ENCODE measurements around the gene KDM3B.

KDM3B gene

DNA sequence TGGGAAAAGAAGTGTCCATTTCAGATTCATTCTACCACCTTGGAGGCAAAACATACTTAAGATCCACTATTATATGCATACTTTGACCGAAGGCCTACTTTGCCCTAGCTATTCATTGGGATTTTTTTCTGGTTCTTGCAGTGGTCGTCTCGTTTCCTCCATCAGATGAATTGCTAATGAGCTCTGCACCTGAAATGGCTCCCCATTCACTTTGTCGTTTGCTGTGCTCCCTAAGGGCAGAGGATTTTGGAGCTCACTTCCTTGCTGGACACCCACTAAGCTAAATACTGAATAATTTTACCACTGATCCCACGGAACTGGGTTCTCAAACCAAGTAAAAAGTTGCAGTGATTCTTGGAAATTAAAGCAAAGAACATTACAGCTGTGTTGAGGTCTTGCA lies 1.9 kb downstream of the KDM3B start:
- DNase-seq (ENCODE audit: insufficient read length, low spot score) (no peak), FAIRE-seq (no peak)
- TF ChIP-seq POLR2A (IDR thresholded peaks at IDR 0.05; ENCODE audit: low read depth, low read length): no peak

DNA sequence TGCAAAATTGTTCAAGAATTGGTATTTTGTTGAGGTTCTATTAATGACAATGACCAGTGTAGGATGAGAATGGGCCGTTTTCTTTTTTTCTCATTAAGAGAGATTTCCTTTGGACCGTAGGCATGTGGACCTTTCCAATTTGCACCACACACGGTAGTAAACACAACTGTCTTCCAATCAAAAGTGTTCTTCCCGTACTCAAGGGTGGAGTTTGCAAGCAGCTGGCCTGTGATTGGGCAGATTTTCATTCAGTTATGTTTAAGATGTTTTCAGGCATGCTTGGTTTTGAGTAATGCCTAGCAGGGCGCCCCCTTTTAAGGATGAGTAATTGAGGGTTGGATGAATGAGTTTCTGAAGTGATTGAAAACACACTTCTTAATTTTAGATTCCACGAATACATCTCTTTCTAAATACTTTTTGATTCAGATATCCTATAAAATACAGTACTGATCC lies 2.5 kb downstream of the KDM3B start:
- DNase-seq (ENCODE audit: insufficient read length, low spot score) (peak; percentile 71), FAIRE-seq (peak; percentile 91)
- no peak for TF ChIP-seq POLR2A (IDR thresholded peaks at IDR 0.05; ENCODE audit: low read depth, low read length)

DNA sequence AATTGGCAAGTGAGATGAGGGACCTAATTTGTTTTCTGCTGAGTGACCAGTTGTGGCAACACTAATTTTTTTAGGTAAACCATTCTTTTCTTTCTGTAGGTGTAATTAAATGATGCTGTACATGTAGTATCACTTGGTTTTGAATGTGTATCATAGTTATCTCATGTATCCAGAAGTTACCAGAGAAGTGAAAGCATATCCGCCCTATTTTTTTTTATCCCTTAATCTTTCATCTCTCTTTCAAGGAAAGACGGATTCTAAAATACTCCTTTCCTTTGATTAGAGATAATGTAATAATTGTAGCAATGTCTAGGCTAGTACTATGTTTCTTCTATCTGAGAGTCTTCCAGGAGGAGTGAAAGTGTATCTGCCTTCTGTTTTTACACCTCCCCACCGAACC lies 7.1 kb downstream of the KDM3B start:
- no peak for TF ChIP-seq POLR2A (IDR thresholded peaks at IDR 0.05; ENCODE audit: low read depth, low read length)
- no peak for FAIRE-seq
- no peak for DNase-seq (ENCODE audit: insufficient read length, low spot score)

- FAIRE-seq (no peak), DNase-seq (ENCODE audit: insufficient read length, low spot score) (no peak)
- TF ChIP-seq POLR2A (IDR thresholded peaks at IDR 0.05; ENCODE audit: low read depth, low read length): no peak
Observed at GRCh38 chr5:138360941-138361452, 8.5 kb downstream of the KDM3B start.

DNA sequence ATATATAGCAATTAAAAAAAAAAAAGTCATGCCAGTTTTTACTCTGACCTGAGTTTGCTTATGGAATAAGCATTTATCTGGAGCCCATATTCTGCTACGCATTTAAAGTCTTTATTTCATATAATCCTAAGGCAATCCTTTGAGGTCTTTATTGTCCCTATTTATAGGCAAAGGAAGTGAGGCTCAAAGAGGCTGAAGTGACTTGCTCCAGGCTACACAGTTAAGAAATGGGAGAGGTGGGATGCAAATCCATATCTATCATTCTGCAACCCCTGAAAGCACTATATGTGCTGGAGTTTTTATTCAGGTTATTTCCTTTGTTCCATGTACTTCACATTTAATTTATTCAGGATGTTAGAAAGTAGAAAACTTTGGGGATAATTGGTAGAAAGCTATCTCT lies 12.1 kb downstream of the KDM3B start:
- FAIRE-seq: no peak
- no peak for TF ChIP-seq POLR2A (IDR thresholded peaks at IDR 0.05; ENCODE audit: low read depth, low read length)
- no peak for DNase-seq (ENCODE audit: insufficient read length, low spot score)

- TF ChIP-seq POLR2A (IDR thresholded peaks at IDR 0.05; ENCODE audit: low read depth, low read length): no peak
- no peak for DNase-seq (ENCODE audit: insufficient read length, low spot score)
- FAIRE-seq: no peak
Observed at GRCh38 chr5:138366632-138367382, 14.3 kb downstream of the KDM3B start.

GRCh38 chr5:138369261-138369660 lies 16.8 kb downstream of the KDM3B start:
- TF ChIP-seq POLR2A (IDR thresholded peaks at IDR 0.05; ENCODE audit: low read depth, low read length): no peak
- DNase-seq (ENCODE audit: insufficient read length, low spot score) (no peak), FAIRE-seq (no peak)

DNA sequence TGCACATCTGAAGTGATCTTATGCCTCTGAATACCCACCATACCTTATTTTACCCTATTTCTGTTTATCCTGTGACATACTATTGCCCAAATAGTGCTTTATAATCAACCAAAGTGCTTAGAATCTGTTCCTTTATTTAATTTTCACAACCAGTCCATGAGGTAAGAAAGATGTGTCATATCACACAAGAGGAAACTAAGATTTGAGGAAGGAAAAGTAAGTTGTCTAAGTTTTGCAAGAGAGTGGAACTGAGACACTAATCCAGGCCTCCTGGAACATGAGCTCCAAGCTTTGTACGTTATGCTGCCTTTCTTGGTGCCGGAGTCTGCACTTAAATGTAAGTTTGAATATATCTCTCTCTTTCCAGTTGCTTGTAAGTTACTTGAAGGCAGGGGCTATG lies 17.2 kb downstream of the KDM3B start:
- FAIRE-seq (no peak), DNase-seq (ENCODE audit: insufficient read length, low spot score) (no peak)
- no peak for TF ChIP-seq POLR2A (IDR thresholded peaks at IDR 0.05; ENCODE audit: low read depth, low read length)

GRCh38 chr5:138370537-138370936 lies 18.1 kb downstream of the KDM3B start:
- TF ChIP-seq POLR2A (IDR thresholded peaks at IDR 0.05; ENCODE audit: low read depth, low read length): no peak
- DNase-seq (ENCODE audit: insufficient read length, low spot score) (no peak), FAIRE-seq (no peak)

DNA sequence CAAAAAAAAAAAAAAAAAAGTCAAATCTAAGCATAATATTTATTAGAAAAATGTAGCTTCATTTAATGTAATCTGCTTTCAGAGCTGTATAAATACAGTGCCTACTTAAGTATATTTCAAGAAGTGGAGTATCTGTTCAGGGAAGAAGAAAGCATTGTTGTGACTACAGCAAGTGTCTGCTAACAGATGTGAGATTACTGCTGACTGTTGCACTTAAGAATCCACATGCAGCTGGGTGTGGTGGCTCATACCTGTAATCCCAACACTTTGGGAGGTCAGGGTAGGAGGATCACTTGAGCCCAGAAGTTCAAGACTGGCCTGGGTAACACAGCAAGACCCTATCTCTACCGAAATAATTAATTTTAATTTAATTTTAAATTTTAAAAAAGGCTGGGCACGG lies 19.0 kb downstream of the KDM3B start:
- DNase-seq (ENCODE audit: insufficient read length, low spot score): no peak
- FAIRE-seq: no peak
- TF ChIP-seq POLR2A (IDR thresholded peaks at IDR 0.05; ENCODE audit: low read depth, low read length): no peak

GRCh38 chr5:138372225-138372624 lies 19.7 kb downstream of the KDM3B start:
- no peak for TF ChIP-seq POLR2A (IDR thresholded peaks at IDR 0.05; ENCODE audit: low read depth, low read length)
- no peak for DNase-seq (ENCODE audit: insufficient read length, low spot score)
- FAIRE-seq: no peak

DNA sequence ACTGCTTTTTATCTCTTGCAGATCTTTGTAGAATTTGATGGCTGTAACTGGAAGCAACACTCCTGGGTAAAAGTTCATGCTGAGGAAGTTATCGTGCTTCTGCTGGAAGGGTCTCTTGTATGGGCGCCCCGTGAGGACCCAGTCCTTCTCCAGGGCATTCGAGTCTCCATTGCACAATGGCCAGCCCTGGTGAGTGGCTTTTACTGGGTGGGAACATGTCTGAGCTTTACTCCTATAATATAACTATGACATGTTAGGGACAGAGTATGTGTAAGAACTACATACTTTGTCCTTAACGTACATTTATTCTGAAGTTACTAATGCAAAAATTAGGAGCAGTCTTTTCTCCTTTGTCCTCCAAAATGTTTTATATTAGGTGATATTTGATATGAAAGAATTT lies 20.2 kb downstream of the KDM3B start:
- no peak for DNase-seq (ENCODE audit: insufficient read length, low spot score)
- TF ChIP-seq POLR2A (IDR thresholded peaks at IDR 0.05; ENCODE audit: low read depth, low read length): no peak
- no peak for FAIRE-seq

GRCh38 chr5:138382347-138382746 lies 29.9 kb downstream of the KDM3B start:
- no peak for FAIRE-seq
- TF ChIP-seq POLR2A (IDR thresholded peaks at IDR 0.05; ENCODE audit: low read depth, low read length): no peak
- no peak for DNase-seq (ENCODE audit: insufficient read length, low spot score)

DNA sequence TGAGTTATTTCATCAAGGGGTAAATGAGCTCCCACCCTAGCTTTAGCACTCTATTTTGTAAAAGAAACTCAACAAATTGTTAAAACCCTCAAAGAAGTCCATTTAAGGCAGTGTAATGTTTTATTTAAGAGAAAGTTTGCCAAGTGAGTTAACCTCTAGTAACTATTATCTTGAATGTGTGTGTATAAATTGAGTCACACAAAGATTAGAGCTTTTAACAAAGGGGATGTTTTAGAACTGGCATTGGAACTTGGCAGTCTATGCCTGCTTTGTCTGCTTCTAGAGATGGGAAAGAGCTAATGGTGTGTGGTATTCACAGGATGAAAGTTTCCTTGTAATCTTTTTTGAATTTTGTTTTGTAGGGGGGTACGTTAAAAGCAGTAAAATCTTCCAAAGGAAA lies 33.2 kb downstream of the KDM3B start:
- DNase-seq (ENCODE audit: insufficient read length, low spot score): no peak

GRCh38 chr5:138386290-138386689 lies 33.8 kb downstream of the KDM3B start:
- no peak for DNase-seq (ENCODE audit: insufficient read length, low spot score)
- TF ChIP-seq POLR2A (IDR thresholded peaks at IDR 0.05; ENCODE audit: low read depth, low read length): no peak
- FAIRE-seq: no peak

More for the DNA sequence above, 33.2 kb downstream of the KDM3B start:
- FAIRE-seq: no peak
- no peak for TF ChIP-seq POLR2A (IDR thresholded peaks at IDR 0.05; ENCODE audit: low read depth, low read length)
